Esophagus squamous epithelium (tissue), 5 donors: ENCODE measurements around the gene MRPS7. TPM values are rescaled to one million over a fixed set of nuclear protein-coding genes. Genes with fewer than 3 reads are reported as not detected.
"Not testable (repeated sequence)": the region's sequence is repeated elsewhere in the genome, so short reads cannot be mapped to it uniquely, and the experiment has no call there.

Source experiments
- DNase-seq: peaks from one replicate; lab custom pipeline; 2025; lab: John Stamatoyannopoulos, UW
- H3K27ac ChIP-seq, 4 donors: fragments of 200-600 bp; sonication (generic); one replicate each; pipeline ENCODE4 v1.5.1; 2016 to 2019; ENCODE audit warnings: mild to moderate bottlenecking in 1 of 4
- H3K27me3 ChIP-seq, 4 donors: fragments of 200-600 bp; sonication (generic); 1 replicate in 3 of 4; 2 replicates in 1 of 4; pipeline versions ENCODE4 v1.5.1 to v1.6.0; 2017 to 2021; ENCODE audit warnings: antibody characterized with exemption in 1 of 4
- H3K36me3 ChIP-seq, 3 donors: fragments of 200-600 bp; sonication (generic); one replicate each; pipeline ENCODE4 v1.5.1; 2016 to 2019
- H3K4me1 ChIP-seq, 3 donors: fragments of 200-600 bp; sonication (generic); one replicate each; pipeline ENCODE4 v1.5.1; 2017 to 2019
- H3K4me3 ChIP-seq, 4 donors: fragments of 200-600 bp; sonication (generic); 1 replicate in 3 of 4; 2 replicates in 1 of 4; pipeline ENCODE4 v1.5.1; 2016 to 2019; ENCODE audit warnings: mild to moderate bottlenecking in 2 of 4, moderate library complexity in 1 of 4
- H3K9me3 ChIP-seq, 3 donors: fragments of 200-600 bp; sonication (generic); one replicate each; pipeline ENCODE4 v1.5.1; 2016 to 2019
- POLR2A ChIP-seq, 4 donors: fragments of 450-650 bp; IDR thresholded peaks; one replicate each; pipeline ENCODE4 v1.6.1; 2017; ENCODE audit warnings: antibody characterized with exemption in 4 of 4, mild to moderate bottlenecking in 4 of 4, moderate library complexity in 3 of 4
- WGBS, 2 donors: methylation state at CpG; one replicate each; pipeline ENCODE4 v1.1.5; 2018; 5-methylcytosine and 5-hydroxymethylcytosine counted together
- intact Hi-C: fragments of 100-400 bp; cut with DNase I; formaldehyde crosslinking; loops from one replicate; pipeline ENCODE4 v1.15.0; 2022
- total RNA-seq, 4 donors: library from RNA; depleted of rRNA; stranded (reverse); fragments of >200 nt; gene quantifications; one replicate each; pipeline ENCODE4 v1.1.0, GENCODE V29; 2016
- TF ChIP-seq, protein P1 (sequence below), 6 experiments: fragments of 450-650 bp in 4 of 6; fragments of 200-600 bp in 2 of 6; sonication (generic) in 2 of 6; IDR thresholded peaks; one replicate each; pipeline ENCODE4 v1.5.1; 2016 to 2019; ENCODE audit warnings: antibody characterized with exemption in 6 of 6, mild to moderate bottlenecking in 4 of 6, moderate library complexity in 4 of 6
- donor health status: DM: yes; HTN: yes; CAD: no.

The MRPS7 gene
- total RNA-seq, 4 donors from 2014 or later: 42.2 to 62.6 (median 48.7) TPM

DNA sequence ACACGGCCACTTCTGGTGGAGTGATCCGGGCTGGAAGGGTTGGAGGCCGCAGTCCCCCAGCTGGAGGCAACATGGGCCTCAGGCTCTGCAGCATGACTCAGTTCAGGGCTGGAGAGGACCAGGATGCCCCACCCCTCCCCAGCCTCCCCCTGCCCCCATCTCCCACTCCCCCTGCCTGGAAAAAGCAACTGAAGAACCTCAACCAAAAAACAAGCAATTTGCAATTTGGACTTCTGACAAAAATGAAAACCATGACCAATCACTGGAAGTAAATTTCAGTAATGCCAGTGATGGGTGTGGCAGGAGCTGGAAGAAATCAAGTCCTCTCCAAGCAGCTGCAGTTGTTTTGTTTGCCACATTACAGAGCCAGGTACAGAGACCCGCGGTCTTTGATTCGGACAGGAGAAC is 16.0 kb downstream of the MRPS7 start:
- TF ChIP-seq, protein P1, sequence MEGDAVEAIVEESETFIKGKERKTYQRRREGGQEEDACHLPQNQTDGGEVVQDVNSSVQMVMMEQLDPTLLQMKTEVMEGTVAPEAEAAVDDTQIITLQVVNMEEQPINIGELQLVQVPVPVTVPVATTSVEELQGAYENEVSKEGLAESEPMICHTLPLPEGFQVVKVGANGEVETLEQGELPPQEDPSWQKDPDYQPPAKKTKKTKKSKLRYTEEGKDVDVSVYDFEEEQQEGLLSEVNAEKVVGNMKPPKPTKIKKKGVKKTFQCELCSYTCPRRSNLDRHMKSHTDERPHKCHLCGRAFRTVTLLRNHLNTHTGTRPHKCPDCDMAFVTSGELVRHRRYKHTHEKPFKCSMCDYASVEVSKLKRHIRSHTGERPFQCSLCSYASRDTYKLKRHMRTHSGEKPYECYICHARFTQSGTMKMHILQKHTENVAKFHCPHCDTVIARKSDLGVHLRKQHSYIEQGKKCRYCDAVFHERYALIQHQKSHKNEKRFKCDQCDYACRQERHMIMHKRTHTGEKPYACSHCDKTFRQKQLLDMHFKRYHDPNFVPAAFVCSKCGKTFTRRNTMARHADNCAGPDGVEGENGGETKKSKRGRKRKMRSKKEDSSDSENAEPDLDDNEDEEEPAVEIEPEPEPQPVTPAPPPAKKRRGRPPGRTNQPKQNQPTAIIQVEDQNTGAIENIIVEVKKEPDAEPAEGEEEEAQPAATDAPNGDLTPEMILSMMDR (IDR thresholded peaks at IDR 0.05): no peak
- no peak for TF ChIP-seq POLR2A (IDR thresholded peaks at IDR 0.05)
- Histone ChIP-seq H3K4me3 (no peak overlapping the region), H3K36me3 (peaks cover 0 to 39% (median 0%) of the 10 kb centered on the region in 3 donors), H3K4me1 (peaks cover under 1 to 8% (median 3%) of the 10 kb centered on the region in 3 donors), H3K27me3 (no peaks in the 10 kb centered on the region), H3K27ac (no peak overlapping the region), H3K9me3 (no peaks in the 10 kb centered on the region)
- intact Hi-C loops: no loop called here
- no peak for DNase-seq
- WGBS, 2 donors: 58 to 68% methylated on average over 3 of the region's 6 CpGs

DNA sequence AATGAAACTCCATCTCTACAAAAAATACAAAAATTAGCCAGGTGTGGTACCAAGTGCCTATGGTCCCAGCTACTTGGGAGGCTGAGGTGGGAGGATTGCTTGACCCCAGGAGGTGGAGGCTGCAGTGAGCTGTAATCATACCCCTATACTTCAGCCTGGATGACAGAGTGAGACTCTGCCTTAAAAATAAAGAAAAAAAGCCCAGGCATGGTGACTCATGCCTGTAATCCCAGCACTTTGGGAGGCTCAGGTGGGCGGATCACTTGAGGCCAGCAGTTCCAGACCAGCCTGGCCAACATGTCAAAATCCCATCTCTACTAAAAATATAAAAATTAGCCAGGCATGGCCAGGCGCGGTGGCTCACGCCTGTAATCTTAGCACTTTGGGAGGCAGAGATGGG is 18.5 kb downstream of the MRPS7 start:
- H3K27ac ChIP-seq, H3K4me1 ChIP-seq, H3K27me3 ChIP-seq, intact Hi-C loops, H3K4me3 ChIP-seq, DNase-seq, H3K9me3 ChIP-seq: not testable (repeated sequence)
- 79 to 87% methylated on average over 4 of the region's 4 CpGs for WGBS, 2 donors
- peaks cover 0 to 58% (median 1%) of the 10 kb centered on the region in 3 donors for H3K36me3 ChIP-seq

DNA sequence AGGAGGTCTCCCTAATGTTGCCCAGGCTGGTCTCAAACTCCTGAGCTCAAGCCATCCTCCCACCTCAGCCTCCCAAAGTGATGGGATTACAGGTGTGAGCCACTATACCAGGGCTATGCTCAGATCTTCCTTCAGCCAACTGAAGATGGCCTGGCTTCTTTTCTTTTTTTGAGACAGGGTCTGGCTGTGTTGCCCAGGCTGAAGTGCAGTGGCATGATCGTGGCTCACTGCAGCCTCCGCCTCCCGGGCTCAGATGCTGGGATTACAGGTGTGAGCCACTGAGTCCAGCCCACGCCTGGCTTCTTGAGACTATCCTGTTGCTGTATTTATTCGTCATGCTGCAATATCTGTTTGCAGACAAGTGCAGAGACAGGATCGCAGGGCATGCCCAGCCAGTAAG is 23.4 kb downstream of the MRPS7 start:
- TF ChIP-seq POLR2A (IDR thresholded peaks at IDR 0.05): no peak
- TF ChIP-seq, protein P1 (IDR thresholded peaks at IDR 0.05): no peak
- DNase-seq: no peak
- WGBS, 2 donors: 94% methylated on average over 6 of the region's 6 CpGs; no CpG with 5 or more reads in 1 of the 2 donors

DNA sequence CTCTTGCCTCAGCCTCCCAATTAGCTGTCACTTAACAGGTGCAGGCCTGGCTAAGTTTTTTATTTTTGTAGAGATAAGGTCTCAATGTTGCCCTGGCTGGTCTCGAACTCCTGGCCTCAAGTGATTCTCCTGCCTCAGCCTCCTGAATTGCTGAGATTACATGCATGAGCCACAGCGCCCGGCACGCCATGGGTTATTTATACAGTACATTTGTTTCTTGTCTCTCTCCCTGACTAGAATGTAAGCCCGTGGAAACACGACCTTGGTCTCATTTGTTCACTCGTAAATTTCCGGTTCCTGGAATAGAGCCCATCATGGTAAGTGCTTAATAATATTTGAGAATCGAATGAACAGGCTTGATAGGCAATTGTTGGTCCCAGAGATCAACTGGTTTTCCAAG is 25.5 kb downstream of the MRPS7 start:
- Histone ChIP-seq H3K27me3 (no peaks in the 10 kb centered on the region), H3K4me1 (peaks cover 0 to 23% (median 3%) of the 10 kb centered on the region in 3 donors), H3K27ac (no peak overlapping the region), H3K36me3 (peaks cover 0 to 38% (median 6%) of the 10 kb centered on the region in 3 donors), H3K9me3 (no peaks in the 10 kb centered on the region), H3K4me3 (no peak overlapping the region)
- TF ChIP-seq, protein P1 (IDR thresholded peaks at IDR 0.05): no peak
- TF ChIP-seq POLR2A (IDR thresholded peaks at IDR 0.05): no peak
- WGBS, 2 donors: 77 to 78% methylated on average over 9 of the region's 9 CpGs
- DNase-seq: no peak
- intact Hi-C loops: no loop called here

More for the DNA sequence above, 23.4 kb downstream of the MRPS7 start:
- Histone ChIP-seq H3K9me3 (no peaks in the 10 kb centered on the region), H3K4me3 (no peak overlapping the region), H3K36me3 (peaks cover 0 to 51% (median 6%) of the 10 kb centered on the region in 3 donors), H3K4me1 (peaks cover 0 to 18% (median 3%) of the 10 kb centered on the region in 3 donors), H3K27ac (no peak overlapping the region), H3K27me3 (no peaks in the 10 kb centered on the region)
- intact Hi-C loops: no loop called here

DNA sequence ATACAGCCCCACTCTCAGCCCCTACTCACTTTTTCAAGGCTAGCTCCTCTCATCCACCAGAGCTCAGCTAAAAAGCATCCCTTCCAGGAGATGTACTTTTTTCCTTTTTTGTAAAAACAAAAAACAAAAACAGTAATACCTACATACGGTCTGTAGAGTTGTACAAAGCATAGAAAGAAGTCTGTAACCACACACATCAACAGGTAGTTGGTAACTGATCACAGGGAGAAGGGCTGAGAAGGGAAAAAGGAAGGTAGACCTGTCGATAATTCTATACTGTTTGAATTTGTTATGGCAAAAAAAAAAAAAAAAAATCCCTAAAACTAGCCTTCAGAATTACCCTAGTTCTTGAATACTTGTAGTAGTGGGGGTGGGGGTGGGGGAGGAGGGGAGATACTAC is 26.7 kb downstream of the MRPS7 start:
- no peaks in the 10 kb centered on the region for H3K27me3 ChIP-seq
- H3K4me1 ChIP-seq: peaks cover 0 to 23% (median 3%) of the 10 kb centered on the region in 3 donors
- intact Hi-C loops: no loop called here
- H3K4me3 ChIP-seq: peak overlapping the region; percentile 60 to 83 (median 74)
- no peak for DNase-seq
- TF ChIP-seq, protein P1 (IDR thresholded peaks at IDR 0.05): no peak
- TF ChIP-seq POLR2A (IDR thresholded peaks at IDR 0.05): no peak
- peaks cover 0 to 27% (median 6%) of the 10 kb centered on the region in 3 donors for H3K36me3 ChIP-seq
- no peaks in the 10 kb centered on the region for H3K9me3 ChIP-seq
- peak overlapping the region in 2 of 4 donors; percentile 95 for H3K27ac ChIP-seq
- WGBS, 2 donors: 20 to 31% methylated on average over 2 of the region's 2 CpGs

DNA sequence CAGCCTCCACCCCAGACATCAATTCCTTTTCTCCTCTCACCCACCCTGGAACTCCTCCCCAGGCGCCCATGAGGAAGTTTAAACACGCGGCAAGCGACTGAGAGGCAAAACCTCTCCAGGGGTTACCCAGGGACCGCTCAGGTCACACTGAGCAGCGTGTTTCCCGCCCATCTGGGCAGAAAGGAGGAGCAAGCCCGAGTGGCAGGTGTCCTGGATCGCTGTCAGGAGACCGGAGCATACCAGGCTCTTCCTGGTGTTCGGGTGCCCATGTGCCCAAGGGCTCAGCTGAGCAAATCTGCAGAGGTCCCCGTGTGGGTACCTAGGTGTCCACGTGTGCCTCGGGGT is 27.1 kb downstream of the MRPS7 start:
- DNase-seq: no peak
- no peak for TF ChIP-seq POLR2A (IDR thresholded peaks at IDR 0.05)
- TF ChIP-seq, protein P1 (IDR thresholded peaks at IDR 0.05): no peak
- Histone ChIP-seq H3K4me1 (peaks cover 0 to 23% (median 3%) of the 10 kb centered on the region in 3 donors), H3K27me3 (no peaks in the 10 kb centered on the region), H3K9me3 (no peaks in the 10 kb centered on the region), H3K27ac (peak overlapping the region; percentile 82 to 95 (median 89)), H3K36me3 (peaks cover 0 to 23% (median 6%) of the 10 kb centered on the region in 3 donors), H3K4me3 (peak overlapping the region; percentile 60 to 83 (median 74))
- 0 to 1% methylated on average over 9 to 14 of the region's 14 CpGs for WGBS, 2 donors
- intact Hi-C loops: no loop called here
